Activated T-cell treated with anti-CD3 and anti-CD28 coated beads for 4 hours (primary cell): ENCODE data around the gene SUGCT.
"Not testable (repeated sequence)": the region's sequence is repeated elsewhere in the genome, so short reads cannot be mapped to it uniquely, and the experiment has no call there.

Experiments
- DNase-seq: peaks from one replicate; pipeline ENCODE4 v3.0.0-alpha.2; 2020

The SUGCT gene

DNA sequence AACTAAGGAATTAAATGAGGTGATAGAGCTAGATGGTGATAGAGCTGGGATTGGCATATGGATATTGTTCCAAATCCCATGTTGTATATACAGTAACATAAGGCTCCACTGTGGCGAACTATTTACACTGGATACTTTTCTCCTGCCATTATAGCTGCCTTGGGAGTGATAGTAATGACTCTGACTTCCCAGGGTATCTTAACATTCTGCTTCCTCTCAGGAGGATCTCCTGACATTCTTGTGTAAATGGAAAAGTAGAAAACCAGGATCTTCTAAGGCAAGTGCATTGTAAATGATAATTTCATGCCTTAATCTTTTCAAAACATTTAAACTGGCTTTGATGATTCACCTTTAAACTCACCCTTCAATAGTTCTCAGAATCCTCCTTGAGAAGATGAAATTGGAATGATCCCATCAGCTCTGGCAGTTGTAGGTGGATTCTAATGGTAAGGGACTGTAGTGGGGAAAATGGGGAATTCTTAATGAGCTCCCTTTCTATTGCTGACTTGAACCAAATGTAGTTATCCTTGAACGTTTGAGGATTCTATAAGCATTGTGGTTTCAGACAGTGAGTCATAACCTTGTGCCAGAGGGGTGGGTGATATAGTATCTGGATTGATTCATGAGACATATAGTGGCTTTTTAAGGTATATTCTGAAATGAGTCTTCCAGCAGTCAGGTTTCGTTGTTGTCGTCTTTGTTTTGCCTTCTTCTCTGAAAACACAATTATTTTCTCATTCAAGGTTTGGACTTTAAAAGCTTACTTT lies 450.0 kb downstream of the SUGCT start:
- no peak for DNase-seq

DNA sequence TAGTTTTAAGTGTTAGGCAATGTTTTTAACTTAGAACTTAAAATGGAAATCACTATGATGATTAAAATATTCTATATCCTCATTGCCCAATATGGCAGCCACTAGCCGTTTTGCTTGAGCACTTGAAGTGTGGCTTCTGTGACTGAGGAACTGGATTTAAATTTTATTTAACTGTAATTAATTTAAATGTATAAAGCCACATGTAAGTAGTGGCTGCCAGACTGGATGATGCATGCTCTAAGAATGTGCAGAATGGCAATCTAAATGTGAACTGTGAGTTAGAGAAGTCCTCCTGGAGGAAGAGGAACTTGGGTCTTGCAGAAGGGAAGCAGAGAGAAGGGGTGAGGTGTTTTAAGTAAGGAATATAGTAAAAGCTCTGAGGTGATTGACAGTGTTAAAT lies 451.4 kb downstream of the SUGCT start:
- DNase-seq: no peak

DNA sequence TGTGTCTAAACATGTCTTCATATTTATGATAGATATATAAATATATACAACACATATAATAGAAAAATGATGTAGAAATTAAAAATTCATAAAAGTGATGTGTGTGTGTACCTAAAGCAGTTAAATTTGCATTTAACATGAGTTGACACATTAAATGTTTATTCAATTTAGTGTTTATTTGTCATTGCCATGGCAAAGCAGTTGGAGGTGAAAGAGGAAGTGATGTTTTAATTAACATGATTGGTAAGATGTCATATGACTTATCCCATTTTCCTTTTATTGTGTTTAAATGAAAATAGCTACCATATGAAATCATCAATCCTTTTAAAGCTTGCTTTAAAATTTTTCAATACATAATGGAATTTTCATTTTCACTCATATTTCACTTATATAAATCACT lies 452.6 kb downstream of the SUGCT start:
- no peak for DNase-seq

- DNase-seq: no peak
Observed at GRCh38 chr7:40595129-40595528, 460.3 kb downstream of the SUGCT start.

GRCh38 chr7:40595832-40596231 lies 461.0 kb downstream of the SUGCT start:
- no peak for DNase-seq

DNA sequence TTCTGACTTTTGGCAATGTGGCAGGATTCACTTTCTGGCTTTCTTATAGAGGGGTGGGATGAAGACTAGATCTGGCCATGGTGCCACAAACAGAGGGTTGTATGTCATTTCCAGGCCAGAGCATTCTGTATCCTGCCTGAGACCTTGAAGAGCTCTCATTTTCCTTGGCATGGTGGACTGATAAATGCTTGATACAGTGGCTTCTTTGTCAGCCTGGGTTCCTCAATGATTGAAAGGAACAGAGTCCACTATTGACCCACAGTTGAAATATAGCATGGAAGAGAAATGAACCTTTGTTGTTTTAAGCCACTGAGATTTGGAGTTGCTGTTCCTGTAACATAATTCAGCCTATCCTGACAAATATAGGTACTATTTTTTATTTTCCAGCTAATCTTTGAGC lies 462.7 kb downstream of the SUGCT start:
- DNase-seq: no peak

DNA sequence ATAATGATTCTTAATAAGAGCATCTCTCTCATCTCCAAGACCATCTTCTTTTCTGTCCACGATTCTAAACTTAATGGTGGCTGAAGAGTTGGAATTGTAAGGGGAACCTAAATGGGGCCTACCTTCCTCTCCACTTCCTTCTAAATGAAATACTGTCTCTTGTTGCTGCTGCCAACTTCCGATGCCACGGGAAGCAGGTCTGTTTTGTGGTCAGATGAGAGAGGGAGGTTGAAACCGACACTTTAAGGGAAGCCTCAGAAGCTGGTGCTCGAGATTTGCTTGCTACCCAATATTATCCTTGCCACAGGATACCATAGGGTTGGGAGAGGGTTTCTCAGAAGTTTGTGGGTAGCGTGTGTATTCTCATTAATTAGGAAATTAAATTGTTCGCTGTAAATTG lies 464.1 kb downstream of the SUGCT start:
- DNase-seq: no peak

DNA sequence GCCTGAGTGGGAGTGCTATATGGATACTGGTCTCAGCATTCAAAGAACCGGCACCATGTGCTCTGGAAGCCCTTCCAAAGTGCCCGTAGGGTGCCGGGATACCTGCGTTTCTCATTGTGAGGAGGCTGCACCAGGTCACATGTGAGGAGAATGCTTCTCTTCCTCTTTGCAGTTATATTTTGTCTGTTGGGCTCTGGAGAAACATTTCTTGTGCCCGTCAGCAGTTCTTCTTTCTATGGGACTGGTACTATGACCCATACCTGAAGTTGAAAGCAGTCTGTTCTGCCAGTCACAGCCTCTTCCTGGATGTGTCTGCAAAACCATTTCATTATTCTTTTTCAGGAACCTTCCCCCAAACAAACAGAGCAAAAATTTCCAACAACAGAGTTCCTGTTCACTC lies 465.0 kb downstream of the SUGCT start:
- DNase-seq: no peak

DNA sequence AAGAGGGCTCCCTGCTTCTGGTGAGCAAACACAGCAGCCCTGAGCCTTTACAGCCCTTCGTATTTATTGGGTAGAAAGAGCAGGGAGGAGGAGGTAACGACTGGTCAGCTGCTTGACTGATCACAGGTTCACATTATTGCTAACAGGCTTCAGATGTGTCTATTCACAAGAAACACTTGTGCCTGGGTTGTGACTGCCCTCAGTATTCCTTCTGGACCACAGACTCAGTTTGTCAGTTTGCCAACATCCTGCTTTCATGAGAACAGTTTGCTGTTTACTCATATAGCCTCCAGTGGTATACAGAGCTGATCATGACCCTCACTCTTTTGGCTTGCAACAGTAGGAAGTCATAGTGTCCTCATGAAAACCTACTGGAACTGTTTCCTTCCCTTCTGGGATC lies 467.5 kb downstream of the SUGCT start:
- DNase-seq: not testable (repeated sequence)

- no peak for DNase-seq
Observed at GRCh38 chr7:40604601-40605438, 470.0 kb downstream of the SUGCT start.

DNA sequence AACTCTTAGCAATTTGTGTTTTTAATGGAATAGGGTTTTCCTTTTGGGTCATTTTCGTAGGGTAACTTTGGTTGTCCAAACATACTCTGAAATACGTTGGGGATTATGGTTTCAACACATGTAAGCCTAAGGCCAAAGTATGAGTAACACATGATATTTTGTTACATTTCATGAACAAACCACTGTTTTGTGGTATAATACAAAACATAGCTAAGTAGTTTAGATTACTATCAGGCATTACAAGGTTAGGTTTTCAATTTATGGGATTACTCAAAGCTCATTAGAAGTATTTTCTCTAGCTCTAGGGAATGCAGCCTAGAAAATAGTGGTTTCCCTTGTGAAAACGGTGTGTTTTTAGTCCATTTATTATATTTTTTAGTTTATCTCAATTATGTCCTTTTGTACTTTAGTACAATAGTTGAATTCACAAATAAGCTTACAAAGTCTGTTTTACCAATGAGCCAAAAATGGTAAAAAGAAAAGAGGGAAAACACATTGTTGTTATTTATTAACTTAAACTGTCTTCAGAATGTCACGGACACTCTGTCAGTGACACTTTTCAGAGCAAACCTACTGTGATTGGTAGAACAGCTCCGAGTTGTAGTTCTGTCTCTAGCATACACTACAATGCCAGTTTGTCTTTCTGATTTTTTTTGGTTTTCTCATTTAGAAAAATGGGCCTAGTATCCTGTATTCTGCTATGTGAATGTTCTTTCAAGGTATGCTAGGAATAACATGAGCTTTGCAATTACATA lies 473.7 kb downstream of the SUGCT start:
- no peak for DNase-seq

- no peak for DNase-seq
Observed at GRCh38 chr7:40610461-40610860, 475.7 kb downstream of the SUGCT start.

DNA sequence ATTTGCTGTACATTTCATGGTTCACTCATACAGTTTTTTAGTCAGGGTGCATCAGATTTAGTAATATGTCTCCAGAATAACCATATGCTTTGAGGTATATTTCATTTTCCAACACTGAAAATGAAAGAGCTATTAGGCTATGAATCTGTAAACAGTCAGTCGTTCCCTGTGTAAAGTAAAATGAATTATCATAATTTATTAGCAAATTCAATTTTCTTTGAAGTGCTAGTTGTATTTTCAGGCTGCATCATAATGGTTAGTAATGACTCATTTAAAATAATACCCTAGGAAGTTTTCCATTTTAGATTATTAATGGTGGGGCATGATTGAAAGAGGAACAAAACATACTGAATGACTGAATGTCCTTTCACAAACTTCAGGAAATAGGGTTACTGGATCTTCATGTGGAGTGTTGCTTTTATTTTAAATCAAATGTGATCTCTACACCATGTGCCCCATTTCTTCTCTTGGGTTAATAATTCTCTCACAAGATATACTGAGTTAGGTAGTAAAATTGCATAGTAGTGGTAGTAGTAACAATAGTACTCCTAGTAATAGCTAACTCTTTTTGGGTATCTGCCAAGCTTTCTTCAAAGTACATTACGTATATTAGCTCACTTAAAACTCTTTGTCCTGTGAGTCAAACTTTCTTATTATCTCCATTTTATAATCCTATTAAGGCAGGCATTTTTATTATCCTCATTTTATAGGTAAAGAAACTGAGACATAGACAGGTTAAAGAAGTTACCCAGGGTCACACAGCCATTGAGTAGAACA lies 476.5 kb downstream of the SUGCT start:
- DNase-seq: no peak

DNA sequence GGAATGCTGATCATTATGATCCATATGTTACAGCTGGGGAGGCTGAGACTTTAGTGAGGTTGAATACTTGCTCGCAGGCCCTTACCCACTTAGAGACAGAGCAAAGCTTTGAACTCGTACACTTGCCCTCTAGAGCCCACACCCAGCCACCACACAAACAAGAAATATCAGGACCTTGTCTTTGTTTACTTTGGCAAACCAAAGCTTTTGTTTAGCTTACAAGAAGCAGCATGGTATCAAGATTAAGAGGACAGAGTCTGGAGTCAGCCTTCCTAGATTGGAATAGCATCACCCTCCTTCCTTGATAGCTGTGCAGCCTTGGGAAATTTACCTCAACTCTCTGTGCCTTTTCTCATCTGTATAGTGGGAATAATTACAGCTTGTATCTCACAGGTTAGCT lies 477.5 kb downstream of the SUGCT start:
- no peak for DNase-seq

DNA sequence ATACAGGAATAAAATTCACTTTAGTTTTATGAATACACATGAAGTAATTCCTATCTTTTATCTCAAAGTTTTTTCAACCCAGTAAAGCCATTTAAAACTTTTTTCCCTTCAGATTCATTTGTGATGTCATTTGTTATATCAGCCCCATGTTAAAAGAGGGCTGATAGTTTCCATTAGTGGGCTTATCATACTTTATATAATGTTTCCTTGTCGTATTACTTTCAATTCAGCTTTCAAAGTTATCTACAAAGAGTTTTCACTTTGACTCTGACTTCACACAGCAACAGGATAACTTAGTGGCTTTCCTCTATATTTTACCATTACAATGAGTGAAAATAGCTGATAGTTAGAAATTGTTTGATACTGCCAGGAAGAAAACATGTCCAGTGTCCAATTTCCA lies 484.8 kb downstream of the SUGCT start:
- no peak for DNase-seq

- no peak for DNase-seq
Observed at GRCh38 chr7:40621592-40621998, 486.8 kb downstream of the SUGCT start.

- no peak for DNase-seq
Observed at GRCh38 chr7:40622941-40623501, 488.2 kb downstream of the SUGCT start.

DNA sequence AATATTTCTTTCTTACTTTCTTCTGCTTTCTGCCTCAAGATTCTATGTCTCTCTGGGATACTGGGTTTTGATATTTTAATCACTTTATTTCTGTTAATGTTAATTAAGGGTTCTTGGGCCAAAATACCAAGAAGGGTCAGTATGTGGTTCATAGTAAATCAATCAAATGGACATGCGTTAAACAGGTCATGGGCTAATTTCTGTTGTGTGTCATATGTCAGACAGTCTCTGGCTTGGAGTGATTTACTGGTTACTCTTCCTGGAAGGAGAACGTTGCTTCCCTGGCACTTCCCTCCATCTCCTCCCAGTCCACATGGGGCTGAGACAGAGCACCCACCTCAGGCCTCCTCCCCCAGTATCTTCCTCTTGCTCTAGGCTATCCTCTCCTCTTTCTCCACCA lies 489.1 kb downstream of the SUGCT start:
- no peak for DNase-seq

DNA sequence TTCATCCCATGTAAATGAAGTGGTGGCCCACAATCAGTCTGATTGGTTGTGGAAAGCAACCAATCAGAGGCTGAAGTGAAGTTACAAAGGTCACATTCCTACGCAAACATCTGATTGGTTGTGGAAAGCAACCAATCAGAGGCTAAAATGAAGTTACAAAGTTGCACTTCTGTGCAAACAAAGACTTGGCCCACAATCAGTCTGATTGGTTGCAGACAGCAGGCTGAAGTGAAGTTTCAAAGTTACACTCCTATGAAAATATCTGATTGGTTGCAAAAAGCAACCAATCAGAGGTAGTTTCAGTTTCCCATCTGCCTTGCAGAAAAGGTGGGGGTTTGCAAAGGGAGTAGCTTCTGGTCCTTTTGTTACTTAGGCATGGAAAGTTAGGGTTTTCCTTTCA lies 492.6 kb downstream of the SUGCT start:
- not testable (repeated sequence) for DNase-seq

GRCh38 chr7:40629891-40630290 lies 495.1 kb downstream of the SUGCT start:
- no peak for DNase-seq

- no peak for DNase-seq
Observed at GRCh38 chr7:40634118-40634517, 499.3 kb downstream of the SUGCT start.

- DNase-seq: no peak
Observed at GRCh38 chr7:40638545-40639320, 503.9 kb downstream of the SUGCT start.
